ENCODE measurements around the gene TRIO. TPM values are rescaled to one million over a fixed set of nuclear protein-coding genes. Genes with fewer than 3 reads are reported as not detected.
"Not testable (repeated sequence)": the region's sequence is repeated elsewhere in the genome, so short reads cannot be mapped to it uniquely, and the experiment has no call there.

Gene TRIO
- total RNA-seq, 1 donor: 410 TPM

- no peak overlapping the region for H3K4me3 ChIP-seq (ENCODE audit: low read depth, low read length)
- DNase-seq (ENCODE audit: low read depth): peak; percentile 61
- no peak for TF ChIP-seq CTCF (IDR thresholded peaks at IDR 0.05; ENCODE audit: insufficient read depth, low read depth, low read length)
Measured at GRCh38 chr5:14204011-14204670, 61.0 kb downstream of the TRIO start.

GRCh38 chr5:14204785-14205321 is 61.7 kb downstream of the TRIO start:
- H3K4me3 ChIP-seq (ENCODE audit: low read depth, low read length): peak overlapping the region; percentile 18
- peak; percentile 93 for DNase-seq (ENCODE audit: low read depth)
- TF ChIP-seq CTCF (IDR thresholded peaks at IDR 0.05; ENCODE audit: insufficient read depth, low read depth, low read length): no peak

- no peak overlapping the region for H3K4me3 ChIP-seq (ENCODE audit: low read depth, low read length)
- peak; percentile 66 for DNase-seq (ENCODE audit: low read depth)
- no peak for TF ChIP-seq CTCF (IDR thresholded peaks at IDR 0.05; ENCODE audit: insufficient read depth, low read depth, low read length)
Measured at GRCh38 chr5:14206028-14206725, 63.0 kb downstream of the TRIO start.

- peak overlapping the region; percentile 49 for H3K4me3 ChIP-seq (ENCODE audit: low read depth, low read length)
- DNase-seq (ENCODE audit: low read depth): not testable (repeated sequence)
Measured at GRCh38 chr5:14207428-14207827, 64.3 kb downstream of the TRIO start.

- peak overlapping the region; percentile 49 for H3K4me3 ChIP-seq (ENCODE audit: low read depth, low read length)
- DNase-seq (ENCODE audit: low read depth): peak; percentile 95
- TF ChIP-seq CTCF (IDR thresholded peaks at IDR 0.05; ENCODE audit: insufficient read depth, low read depth, low read length): no peak
Measured at GRCh38 chr5:14208071-14209021, 65.2 kb downstream of the TRIO start.

- DNase-seq (ENCODE audit: low read depth): no peak
- TF ChIP-seq CTCF (IDR thresholded peaks at IDR 0.05; ENCODE audit: insufficient read depth, low read depth, low read length): no peak
- H3K4me3 ChIP-seq (ENCODE audit: low read depth, low read length): no peak overlapping the region
Measured at GRCh38 chr5:14209222-14209822, 66.2 kb downstream of the TRIO start.
